NCI-H187 (cell line): ENCODE data around the gene FOXL3.

Source experiments
- DNase-seq, 2 experiments: peaks; one replicate each; lab custom pipeline; 2025; lab: John Stamatoyannopoulos, UW

Gene FOXL3

GRCh38 chr7:302054-302992 is 12.4 kb downstream of the FOXL3 start:
- DNase-seq, result no peak

DNA sequence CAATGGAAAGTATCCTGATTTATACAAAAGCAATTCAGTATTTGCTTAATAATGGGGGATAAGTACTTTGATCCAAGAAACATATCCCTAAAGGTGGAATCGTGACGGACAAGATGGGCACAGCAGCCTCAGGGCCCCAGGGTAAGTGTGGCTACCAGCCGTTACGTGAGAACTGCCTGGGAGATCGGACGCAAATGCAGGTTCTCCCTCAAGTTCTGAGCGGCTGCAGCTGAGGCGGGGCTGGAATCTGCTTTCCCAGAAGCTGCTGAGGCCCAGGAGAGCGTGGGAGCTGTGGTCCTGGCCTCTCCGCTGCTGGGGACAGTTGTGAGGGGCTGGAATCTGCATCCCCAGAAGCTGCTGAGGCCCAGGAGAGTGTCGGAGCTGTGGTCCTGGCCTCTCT is 13.5 kb downstream of the FOXL3 start:
- no peak for DNase-seq

DNA sequence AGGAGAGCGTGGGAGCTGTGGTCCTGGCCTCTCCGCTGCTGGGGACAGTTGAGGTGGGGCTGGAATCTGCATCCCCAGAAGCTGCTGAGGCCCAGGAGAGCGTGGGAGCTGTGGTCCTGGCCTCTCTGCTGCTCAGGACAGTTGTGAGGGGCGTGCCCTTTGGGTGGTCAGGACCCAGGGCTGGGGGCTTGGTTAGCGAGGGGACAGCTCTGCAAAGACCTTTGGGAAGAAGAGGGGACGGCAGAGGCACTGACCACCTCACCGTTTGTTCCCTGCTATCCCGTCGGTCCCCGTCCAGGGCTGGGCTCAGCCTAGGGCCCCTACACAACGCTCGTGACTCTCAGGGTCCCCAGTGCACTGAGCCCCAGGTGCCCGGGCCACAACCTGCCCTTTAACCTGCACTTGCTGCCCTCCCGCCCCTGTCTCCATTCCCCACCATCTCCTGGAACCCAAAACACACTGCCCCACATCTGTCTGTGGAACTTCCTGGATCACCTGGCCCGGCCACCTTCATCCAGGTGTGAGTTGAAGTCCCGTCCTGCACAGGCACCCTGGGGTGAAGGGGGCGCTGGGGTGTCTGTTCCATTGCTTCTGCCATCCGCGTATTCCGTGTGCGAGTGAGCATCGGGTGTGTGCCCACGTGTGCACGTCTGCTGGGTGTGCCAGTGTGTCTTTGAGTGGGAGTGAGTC is 14.1 kb downstream of the FOXL3 start:
- DNase-seq, result no peak

DNA sequence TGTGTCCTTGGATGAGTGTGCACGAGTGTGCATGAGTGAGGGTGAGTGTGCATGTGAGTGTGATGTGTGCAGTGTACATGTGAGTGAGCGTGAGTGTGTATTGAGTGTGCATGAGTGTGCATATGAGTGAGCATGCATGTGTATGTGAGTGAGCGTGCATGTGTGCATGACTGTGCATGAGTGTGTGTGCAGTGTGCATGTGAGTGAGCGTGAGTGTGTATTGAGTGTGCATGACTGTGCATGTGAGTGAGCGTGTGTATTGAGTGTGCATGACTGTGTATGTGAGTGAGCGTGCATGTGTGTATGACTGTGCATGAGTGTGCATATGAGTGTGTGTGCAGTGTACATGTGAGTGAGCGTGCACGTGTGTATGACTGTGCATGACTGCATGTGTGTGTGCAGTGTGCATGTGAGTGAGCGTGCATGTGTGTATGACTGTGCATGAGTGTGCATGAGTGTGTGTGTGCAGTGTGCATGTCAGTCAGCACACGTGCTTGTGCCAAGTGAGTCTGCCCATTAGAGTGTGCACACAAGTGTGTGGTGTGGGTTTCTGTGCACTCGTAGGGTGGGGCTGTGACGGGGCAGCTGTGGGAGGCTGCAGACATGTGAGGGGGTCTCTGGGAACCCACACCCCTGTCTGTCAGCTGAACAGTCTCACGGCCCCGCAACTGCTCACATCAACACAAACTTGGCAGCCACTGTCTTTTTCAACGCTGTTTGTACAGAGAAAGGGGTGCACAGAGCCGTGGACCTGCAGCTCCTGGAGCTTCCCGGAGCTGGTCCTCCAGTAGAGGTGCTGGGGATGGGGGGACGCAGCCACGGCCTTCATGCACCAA is 14.8 kb downstream of the FOXL3 start:
- no peak for DNase-seq

DNA sequence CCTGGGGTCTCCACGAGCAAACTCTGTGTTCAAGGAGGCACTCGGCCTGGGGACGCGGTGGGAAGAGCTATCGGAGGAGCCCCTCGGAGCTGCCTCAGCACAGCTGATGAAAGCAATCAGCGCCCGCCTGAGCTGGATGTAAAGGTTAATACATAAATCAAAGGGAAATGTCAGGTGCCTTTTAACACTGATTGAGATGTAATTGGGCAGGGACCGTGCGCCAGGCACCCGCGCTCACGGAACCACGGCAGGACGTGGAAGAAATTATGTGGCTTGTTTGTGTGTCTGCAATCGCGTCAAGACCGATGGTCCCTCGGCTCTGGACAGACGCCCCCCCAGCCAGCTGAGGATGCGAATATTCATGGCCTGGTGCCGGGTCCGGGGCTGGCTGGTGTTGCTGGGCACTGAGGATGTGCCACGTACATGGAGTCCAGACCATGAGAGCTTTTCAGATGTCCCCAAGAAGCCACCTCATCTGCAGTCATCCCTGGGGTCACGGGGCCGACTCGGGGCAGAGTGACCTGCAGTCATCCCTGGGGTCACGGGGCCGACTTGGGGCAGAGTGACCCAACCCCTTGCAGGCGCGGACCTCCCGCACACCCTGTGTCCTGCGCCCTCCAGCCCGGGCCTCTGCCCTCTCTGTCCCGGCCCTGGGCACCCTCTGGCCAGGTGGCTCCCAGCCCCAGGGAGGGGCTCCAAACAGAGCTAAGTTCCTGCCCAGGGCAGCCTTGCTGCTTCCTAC is 15.6 kb downstream of the FOXL3 start:
- DNase-seq, result no peak

DNA sequence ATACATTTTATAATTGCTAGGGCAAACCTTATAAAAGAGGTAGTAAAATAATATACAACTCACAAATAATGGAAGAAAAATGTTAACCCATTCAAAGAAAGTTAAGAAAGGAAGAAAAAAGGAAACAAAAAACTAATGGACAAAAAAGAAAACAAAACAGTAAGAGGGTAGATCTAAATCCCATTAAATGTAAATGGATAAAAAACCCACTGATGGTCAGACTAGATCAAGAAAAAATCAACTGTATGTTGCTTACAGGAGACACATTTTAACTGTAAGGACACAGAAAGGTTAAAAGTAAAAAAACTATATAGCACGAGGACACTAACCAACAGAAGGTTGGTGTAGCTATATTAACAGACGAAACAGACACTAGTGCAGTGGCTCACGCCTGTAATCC is 18.0 kb downstream of the FOXL3 start:
- DNase-seq, result no peak

DNA sequence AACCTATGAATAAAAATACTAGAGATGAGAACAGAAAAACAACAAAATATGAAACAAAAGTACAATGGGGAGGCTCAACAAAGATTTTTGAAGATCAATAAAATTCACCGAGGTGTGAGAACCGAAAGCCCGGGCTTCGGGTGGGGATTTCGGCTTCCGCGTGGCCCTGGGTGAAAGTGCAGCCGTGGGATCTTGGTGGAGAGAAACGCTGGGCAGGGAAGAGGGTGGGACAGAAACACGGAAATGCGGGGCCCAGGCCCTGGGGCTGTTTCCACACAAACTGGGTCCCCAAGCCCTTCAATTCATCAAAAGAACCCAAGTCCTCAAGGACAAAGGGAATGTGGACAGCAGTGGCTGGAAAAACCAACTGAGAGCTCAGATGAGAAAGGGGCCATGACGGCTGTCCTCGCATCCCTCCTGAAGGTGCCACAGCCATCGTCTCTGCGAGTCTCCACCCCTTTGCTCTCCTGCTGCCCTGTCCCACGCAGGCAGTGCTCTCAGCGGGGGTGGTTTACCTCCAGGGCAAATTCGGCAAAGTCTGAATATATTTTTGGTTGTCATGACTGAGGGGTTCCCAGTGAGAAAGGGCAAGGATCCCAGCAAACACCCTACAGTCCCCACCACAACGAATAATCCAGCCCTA is 19.7 kb downstream of the FOXL3 start:
- DNase-seq, result no peak

DNA sequence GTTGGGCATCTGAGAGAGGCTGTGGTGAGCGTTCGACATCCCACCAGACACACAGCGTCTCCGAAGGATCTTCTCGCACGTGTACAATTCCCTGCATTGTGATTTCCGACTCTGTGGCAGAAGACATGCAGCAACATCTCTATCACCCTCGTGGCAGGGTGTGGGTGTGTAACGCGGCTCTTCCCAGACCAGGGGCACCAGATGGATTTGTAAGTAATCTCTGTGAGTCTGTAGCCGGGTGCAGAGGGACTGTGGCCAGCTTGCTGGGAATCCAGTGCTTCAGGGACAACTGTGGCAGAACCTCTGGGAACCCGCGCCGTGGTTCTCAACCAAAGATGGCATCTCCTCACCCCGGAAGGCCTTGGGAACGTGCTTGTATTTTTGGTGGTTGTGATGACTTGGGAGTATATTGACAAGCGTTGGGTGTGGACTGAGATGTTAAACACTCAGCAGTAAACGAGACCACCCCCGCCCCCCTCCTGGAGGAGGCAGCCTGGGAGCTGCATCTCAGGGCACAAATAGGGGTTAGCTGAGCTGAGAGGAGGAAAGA is 21.2 kb downstream of the FOXL3 start:
- no peak for DNase-seq

DNA sequence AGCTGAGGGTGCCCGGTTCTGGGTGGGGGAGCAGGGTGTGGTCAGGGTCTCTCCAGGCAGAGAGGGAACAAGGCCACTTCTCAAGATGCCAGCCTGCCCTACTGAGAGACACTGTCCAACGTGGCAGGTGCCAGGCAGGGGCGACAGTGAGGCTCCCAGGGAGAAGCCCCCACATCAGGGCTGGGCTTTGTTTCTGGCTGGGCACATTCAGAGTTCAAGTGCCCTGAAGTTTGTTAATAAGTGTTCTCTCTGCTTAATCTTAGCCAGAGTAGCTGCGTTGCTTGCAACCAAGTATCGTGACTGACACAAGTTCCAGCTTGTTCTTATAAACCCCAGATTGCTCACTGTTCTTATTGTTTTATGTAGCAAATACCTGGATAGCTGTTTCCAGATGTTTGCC is 21.8 kb downstream of the FOXL3 start:
- no peak for DNase-seq

DNA sequence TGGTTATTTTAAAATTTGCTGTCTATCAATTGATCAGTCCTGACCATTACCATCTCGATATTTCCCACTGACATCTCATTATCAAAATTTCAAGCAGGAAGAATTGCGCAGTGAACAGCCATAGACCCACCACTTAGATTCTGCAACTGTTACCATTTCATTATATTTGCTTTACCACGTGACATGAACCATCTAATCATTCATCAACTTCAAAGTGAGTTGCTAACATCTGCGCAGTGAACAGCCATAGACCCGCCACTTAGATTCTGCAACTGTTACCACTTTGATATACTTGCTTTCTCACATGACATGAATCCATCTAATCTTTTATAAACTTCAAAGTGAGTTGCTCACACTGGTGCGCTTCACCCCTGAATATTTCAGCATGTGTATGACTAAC is 22.5 kb downstream of the FOXL3 start:
- DNase-seq, result no peak

DNA sequence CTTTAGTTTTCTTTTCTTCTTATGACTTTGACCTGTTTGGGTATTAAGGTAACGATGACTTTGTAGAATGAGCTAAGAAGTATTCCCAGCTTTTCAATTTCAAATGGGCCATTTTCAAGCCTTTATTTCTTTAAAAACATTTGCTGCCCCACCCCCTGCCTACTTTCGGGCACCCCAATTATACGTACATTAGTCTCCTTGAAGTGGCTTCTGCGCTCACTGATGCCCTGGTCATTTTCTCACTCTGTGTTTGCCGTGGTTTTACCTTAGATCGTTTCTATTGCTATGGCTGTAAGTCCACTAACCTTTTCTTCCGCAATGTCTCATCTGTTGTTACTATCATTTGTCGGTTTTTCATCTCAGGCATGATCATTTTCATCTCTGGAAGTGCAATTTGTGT is 24.9 kb downstream of the FOXL3 start:
- no peak for DNase-seq

- no peak for DNase-seq
These were observed 25.7 kb downstream of the FOXL3 start for GRCh38 chr7:315516-316265.

DNA sequence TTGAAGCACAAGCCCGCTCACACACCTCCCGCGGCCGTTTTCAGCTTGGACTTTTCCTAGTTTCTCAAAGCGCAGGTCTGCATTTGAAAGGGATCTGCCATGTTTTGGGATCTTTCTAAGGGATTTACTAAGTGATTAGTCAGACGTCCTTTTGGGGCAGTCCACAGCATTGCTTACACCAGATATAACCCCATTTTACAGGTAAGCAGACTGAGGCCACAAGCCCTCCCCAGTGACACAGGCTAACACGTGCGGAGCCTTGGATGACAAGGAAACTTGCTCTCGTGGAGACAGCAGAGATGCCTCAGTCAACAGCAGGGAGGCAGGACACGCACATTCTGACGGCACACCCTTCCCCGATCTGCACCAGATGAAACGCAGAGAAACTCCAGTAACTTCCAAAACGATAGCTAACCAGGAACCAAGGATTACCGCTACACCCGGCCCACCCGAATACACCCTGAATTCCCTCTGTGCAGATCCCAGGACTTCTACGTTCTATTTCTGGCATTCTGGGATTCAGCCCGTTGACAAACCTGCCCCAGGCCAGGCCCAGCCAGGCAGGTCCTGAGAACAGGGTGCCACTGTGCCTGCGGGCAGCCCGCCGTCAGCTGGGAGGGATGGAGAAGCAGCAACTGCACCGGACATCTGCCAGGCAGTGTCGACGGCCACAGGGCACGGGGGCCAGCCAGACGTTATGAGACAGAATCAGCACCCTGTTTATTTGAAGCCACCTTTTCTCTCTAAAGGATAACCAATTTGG is 27.9 kb downstream of the FOXL3 start:
- no peak for DNase-seq

GRCh38 chr7:318476-318875 is 28.5 kb downstream of the FOXL3 start:
- DNase-seq, result no peak

GRCh38 chr7:318878-319661 is 29.1 kb downstream of the FOXL3 start:
- DNase-seq, result no peak

DNA sequence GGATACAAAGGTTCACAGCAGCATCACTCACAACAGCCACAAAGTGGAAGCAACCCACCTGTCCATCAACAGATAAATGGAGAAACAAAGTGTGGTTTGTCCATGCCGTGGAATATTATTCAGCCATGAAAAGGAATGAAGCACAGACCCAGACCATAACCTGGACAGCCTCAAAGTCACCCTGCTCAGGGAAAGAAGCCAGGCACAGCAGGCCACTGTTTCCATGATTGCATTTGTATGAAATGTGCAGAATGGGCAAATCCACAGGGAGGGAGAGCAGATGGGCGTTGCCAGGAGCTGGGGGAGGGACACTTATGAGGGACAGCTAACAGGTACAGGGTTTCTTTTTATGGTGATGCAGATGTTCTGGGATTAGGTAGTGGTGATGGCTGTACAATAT is 30.3 kb downstream of the FOXL3 start:
- no peak for DNase-seq

DNA sequence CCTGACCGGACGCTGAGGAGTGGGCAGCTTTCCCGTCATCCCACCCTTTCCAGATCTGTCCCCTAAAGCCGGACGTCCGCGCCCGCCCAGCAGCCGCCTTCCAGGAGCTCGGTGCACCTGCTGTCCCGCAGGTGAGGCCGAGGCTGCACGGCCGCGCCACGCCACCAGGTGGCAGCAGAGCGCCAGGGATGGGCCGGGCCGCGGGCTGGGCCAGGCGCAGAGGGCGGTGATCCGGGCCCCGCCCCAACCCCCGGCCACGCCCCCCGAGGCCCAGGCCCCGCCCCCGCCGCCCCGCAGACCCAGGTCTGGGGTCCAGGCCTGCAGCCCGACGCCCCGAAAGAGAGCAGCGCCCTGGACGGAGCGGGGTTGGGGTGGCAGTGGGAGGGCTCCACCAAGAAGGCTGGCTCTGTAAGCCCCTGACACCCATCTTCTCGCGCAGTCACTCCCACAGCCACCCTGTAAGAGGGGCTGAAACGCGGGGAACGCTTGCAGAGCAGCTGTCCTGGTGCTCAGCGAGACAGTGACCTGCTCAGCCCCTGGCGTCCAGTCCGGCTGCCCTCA is 32.2 kb downstream of the FOXL3 start:
- DNase-seq, result peak in 1 of 2 experiments; percentile 8

DNA sequence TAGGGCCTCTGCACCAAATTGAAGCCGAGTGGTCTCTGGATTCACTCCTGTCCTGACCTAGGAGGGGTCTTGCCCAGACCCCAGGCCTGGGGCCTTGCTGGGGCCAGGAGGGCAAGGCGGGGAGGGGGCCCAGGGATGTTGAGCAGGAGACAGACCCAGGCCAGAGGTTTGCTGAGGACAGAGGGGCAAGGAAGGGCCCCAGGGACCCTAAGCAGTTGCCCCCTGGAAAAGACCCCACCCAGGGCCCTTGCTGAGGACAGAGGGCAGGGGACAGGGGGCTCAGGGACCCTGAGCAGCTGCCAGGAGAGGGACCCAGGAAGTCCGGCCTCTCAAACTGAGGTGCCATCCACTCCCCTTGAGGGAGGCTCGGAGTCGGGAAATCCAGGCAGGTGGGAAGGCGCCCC is 32.7 kb downstream of the FOXL3 start:
- no peak for DNase-seq
